ENCODE measurements around the gene SRD5A1. TPM values are rescaled to one million over a fixed set of nuclear protein-coding genes. Genes with fewer than 3 reads are reported as not detected.

SRD5A1 gene
- polyA plus RNA-seq, 2 of the 4 experiments (the other 2 are of a cell fraction), result 9.7 to 25.4 TPM

DNA sequence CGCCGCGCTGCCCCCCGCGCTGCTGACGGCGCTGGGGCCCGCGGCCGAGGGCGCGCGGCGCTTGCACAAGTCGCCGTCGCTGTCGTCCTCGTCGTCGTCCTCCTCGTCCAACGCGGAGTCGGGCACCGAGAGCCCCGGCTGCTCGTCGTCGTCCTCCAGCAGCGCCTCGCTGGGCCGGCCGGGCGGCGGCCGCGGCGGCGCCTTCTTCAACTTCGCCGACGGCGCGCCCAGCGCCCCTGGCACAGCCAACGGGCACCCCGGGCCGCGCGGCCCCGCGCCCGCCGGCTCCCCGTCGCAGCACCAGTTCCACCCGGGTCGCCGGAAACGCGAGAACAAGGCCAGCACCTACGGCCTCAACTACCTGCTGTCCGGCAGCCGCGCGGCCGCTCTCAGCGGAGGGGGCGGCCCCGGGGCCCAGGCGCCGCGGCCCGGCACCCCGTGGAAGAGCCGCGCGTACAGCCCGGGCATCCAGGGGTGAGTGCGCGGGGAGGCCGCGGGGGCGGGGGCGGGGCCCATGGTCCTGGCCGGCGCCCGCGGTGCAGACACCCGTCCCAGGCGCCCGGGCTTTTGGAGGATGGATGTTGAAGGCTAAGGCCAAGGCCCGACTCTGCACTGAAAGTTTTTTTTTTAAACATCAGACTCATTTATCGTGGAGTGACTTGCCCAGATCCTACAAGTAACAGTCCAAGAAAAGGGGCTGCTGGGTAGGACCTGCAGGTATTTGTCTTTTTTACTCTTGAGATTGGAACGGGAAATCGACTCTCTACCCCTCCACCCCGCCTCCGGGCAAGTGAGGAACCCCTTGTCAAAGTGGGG lies 81.2 kb downstream of the SRD5A1 start:
- ATAC-seq (0 out of 6 replicates have a peak, but pooled peaks of 1 of the 2 experiments have one; percentile 0), DNase-seq (ENCODE audit: low read depth in 1 of 2, low spot score in 1 of 2) (peak; percentile 16 to 38), FAIRE-seq (no peak)
- Histone ChIP-seq H3K4me3 (peak overlapping the region; percentile 78), H3K4me2 (peak overlapping the region; percentile 89), H3K9me3 (no peaks in the 10 kb centered on the region), H3K27ac (peak overlapping the region; percentile 90 to 96), H3K4me1 (peaks cover 25% of the 10 kb centered on the region; the same call in 2 of the 3 replicates)
- ChIA-PET POLR2A (no interaction called here), CTCF (no interaction called here)
- 1% methylated on average over 6 of the region's 99 CpGs for WGBS (ENCODE audit: missing lambda C conversion rate)
- no peak for TF ChIP-seq KDM1A (IDR thresholded peaks at IDR 0.05; ENCODE audit: low read depth)
- no peak for TF ChIP-seq TP53 (CRISPR knock-in tag; IDR thresholded peaks at IDR 0.05)
- no peak for TF ChIP-seq CHD4 (IDR thresholded peaks at IDR 0.05; ENCODE audit: borderline replicate concordance)
- peak in 1 of 2 experiments; percentile 32; a peak in 1 of 5 replicates for TF ChIP-seq JUN (IDR thresholded peaks at IDR 0.05)
- TF ChIP-seq, protein P1, sequence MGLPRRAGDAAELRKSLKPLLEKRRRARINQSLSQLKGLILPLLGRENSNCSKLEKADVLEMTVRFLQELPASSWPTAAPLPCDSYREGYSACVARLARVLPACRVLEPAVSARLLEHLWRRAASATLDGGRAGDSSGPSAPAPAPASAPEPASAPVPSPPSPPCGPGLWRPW (IDR thresholded peaks at IDR 0.05), result no peak
- no peak for TF ChIP-seq EP300 (IDR thresholded peaks at IDR 0.05)
- TF ChIP-seq FOSL2 (IDR thresholded peaks at IDR 0.05), result no peak
- no peak for TF ChIP-seq FOSL2 (CRISPR knock-in tag; IDR thresholded peaks at IDR 0.05)
- TF ChIP-seq CHD2 (IDR thresholded peaks at IDR 0.05; ENCODE audit: low read length, partially characterized antibody), result no peak
- TF ChIP-seq, protein P2, sequence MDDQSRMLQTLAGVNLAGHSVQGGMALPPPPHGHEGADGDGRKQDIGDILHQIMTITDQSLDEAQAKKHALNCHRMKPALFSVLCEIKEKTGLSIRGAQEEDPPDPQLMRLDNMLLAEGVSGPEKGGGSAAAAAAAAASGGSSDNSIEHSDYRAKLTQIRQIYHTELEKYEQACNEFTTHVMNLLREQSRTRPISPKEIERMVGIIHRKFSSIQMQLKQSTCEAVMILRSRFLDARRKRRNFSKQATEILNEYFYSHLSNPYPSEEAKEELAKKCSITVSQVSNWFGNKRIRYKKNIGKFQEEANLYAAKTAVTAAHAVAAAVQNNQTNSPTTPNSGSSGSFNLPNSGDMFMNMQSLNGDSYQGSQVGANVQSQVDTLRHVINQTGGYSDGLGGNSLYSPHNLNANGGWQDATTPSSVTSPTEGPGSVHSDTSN (IDR thresholded peaks at IDR 0.05), result no peak
- TF ChIP-seq, protein P3, sequence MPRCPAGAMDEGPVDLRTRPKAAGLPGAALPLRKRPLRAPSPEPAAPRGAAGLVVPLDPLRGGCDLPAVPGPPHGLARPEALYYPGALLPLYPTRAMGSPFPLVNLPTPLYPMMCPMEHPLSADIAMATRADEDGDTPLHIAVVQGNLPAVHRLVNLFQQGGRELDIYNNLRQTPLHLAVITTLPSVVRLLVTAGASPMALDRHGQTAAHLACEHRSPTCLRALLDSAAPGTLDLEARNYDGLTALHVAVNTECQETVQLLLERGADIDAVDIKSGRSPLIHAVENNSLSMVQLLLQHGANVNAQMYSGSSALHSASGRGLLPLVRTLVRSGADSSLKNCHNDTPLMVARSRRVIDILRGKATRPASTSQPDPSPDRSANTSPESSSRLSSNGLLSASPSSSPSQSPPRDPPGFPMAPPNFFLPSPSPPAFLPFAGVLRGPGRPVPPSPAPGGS (IDR thresholded peaks at IDR 0.05), result peak; percentile 28; the same call in 1 of the 3 replicates
- no peak for TF ChIP-seq HOXB13 (CRISPR knock-in tag; IDR thresholded peaks at IDR 0.05; ENCODE audit: low read depth)
- TF ChIP-seq, protein P4, sequence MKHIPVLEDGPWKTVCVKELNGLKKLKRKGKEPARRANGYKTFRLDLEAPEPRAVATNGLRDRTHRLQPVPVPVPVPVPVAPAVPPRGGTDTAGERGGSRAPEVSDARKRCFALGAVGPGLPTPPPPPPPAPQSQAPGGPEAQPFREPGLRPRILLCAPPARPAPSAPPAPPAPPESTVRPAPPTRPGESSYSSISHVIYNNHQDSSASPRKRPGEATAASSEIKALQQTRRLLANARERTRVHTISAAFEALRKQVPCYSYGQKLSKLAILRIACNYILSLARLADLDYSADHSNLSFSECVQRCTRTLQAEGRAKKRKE (CRISPR knock-in tag; IDR thresholded peaks at IDR 0.05; ENCODE audit: low read depth), result no peak
- TF ChIP-seq HDAC2 (IDR thresholded peaks at IDR 0.05), result no peak
- TF ChIP-seq POLR2A (IDR thresholded peaks at IDR 0.05; ENCODE audit: low read length), result no peak
- no peak for TF ChIP-seq RARB (CRISPR knock-in tag; IDR thresholded peaks at IDR 0.05)
- TF ChIP-seq EHMT2 (IDR thresholded peaks at IDR 0.05; ENCODE audit: low read depth), result no peak

DNA sequence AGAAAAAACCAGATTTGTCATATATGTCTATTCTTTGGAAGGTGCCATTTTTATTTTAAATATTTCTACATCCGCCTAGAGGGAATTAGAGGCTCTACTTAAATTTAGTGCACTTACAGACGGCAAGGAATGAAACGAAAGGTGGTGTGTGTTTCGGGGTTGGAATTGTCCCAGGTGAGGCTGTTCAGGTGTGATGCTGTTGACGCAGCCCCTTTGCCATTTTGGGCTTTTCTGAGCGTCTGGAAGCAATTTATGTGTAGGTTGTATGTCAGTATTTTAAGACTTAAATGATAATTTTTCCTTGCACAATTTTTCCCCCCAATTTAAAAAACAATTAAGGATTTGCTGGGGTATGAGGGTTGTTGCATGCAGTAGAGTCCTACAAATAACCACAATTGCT lies 82.0 kb downstream of the SRD5A1 start:
- no peak for DNase-seq (ENCODE audit: low read depth in 1 of 2, low spot score in 1 of 2)
- FAIRE-seq, result no peak
- no peak for ATAC-seq

More for the DNA sequence above, 82.0 kb downstream of the SRD5A1 start:
- Histone ChIP-seq H3K4me1 (peaks cover 25% of the 10 kb centered on the region; the same call in 2 of the 3 replicates), H3K27ac (peak overlapping the region in 1 of 2 experiments; percentile 90; a peak in 3 of 6 replicates), H3K9me3 (no peaks in the 10 kb centered on the region), H3K4me3 (peak overlapping the region; percentile 78), H3K4me2 (peak overlapping the region; percentile 89)
- POLR2A ChIA-PET, result no interaction called here
- CTCF ChIA-PET, result no interaction called here
- WGBS (ENCODE audit: missing lambda C conversion rate), result 27% methylated on average over 6 of the region's 6 CpGs
- TF ChIP-seq PHF8 (IDR thresholded peaks at IDR 0.05; ENCODE audit: borderline replicate concordance, low read depth) (no peak), ZC3H11A (IDR thresholded peaks at IDR 0.05) (no peak), HOXB13 (CRISPR knock-in tag; IDR thresholded peaks at IDR 0.05; ENCODE audit: low read depth) (no peak), ZNF302 (CRISPR knock-in tag; IDR thresholded peaks at IDR 0.05) (no peak), FOSB (CRISPR knock-in tag; IDR thresholded peaks at IDR 0.05) (no peak), EP300 (IDR thresholded peaks at IDR 0.05) (no peak), CBX2 (IDR thresholded peaks at IDR 0.05; ENCODE audit: borderline replicate concordance, low read depth) (no peak), MYC (IDR thresholded peaks at IDR 0.05; ENCODE audit: borderline replicate concordance, low read length) (no peak), CHD2 (IDR thresholded peaks at IDR 0.05; ENCODE audit: low read length, partially characterized antibody) (no peak), RFX5 (IDR thresholded peaks at IDR 0.05) (no peak), TFCP2L1 (CRISPR knock-in tag; IDR thresholded peaks at IDR 0.05) (no peak), ESRRA (IDR thresholded peaks at IDR 0.05; ENCODE audit: borderline replicate concordance, low read length) (no peak), FOXS1 (CRISPR knock-in tag; IDR thresholded peaks at IDR 0.05) (no peak), KDM1A (IDR thresholded peaks at IDR 0.05; ENCODE audit: low read depth) (no peak)
- TF ChIP-seq, protein P5, sequence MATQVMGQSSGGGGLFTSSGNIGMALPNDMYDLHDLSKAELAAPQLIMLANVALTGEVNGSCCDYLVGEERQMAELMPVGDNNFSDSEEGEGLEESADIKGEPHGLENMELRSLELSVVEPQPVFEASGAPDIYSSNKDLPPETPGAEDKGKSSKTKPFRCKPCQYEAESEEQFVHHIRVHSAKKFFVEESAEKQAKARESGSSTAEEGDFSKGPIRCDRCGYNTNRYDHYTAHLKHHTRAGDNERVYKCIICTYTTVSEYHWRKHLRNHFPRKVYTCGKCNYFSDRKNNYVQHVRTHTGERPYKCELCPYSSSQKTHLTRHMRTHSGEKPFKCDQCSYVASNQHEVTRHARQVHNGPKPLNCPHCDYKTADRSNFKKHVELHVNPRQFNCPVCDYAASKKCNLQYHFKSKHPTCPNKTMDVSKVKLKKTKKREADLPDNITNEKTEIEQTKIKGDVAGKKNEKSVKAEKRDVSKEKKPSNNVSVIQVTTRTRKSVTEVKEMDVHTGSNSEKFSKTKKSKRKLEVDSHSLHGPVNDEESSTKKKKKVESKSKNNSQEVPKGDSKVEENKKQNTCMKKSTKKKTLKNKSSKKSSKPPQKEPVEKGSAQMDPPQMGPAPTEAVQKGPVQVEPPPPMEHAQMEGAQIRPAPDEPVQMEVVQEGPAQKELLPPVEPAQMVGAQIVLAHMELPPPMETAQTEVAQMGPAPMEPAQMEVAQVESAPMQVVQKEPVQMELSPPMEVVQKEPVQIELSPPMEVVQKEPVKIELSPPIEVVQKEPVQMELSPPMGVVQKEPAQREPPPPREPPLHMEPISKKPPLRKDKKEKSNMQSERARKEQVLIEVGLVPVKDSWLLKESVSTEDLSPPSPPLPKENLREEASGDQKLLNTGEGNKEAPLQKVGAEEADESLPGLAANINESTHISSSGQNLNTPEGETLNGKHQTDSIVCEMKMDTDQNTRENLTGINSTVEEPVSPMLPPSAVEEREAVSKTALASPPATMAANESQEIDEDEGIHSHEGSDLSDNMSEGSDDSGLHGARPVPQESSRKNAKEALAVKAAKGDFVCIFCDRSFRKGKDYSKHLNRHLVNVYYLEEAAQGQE (IDR thresholded peaks at IDR 0.05), result no peak
- TF ChIP-seq, protein P4 (CRISPR knock-in tag; IDR thresholded peaks at IDR 0.05; ENCODE audit: low read depth), result no peak

All from A549 (cell line).